Vagina (tissue), 2 donors: ENCODE results near the gene PPP6R2. TPM values are rescaled to one million over a fixed set of nuclear protein-coding genes. Genes with fewer than 3 reads are reported as not detected.
A peak's percentile ranks its signal among the peaks of the same experiment; 100 is the strongest.

Experiments
- DNase-seq, 2 donors: peaks; one replicate each; pipeline ENCODE4 v3.0.0-alpha.2; 2017; ENCODE audit errors: extremely low spot score in 2 of 2
- H3K27ac ChIP-seq: fragments of 200-600 bp; sonication (generic); one replicate; pipeline ENCODE4 v1.5.1; 2019
- H3K27me3 ChIP-seq: fragments of 200-600 bp; sonication (generic); one replicate; pipeline ENCODE4 v1.5.1; 2019
- H3K36me3 ChIP-seq, 2 donors: fragments of 200-600 bp; sonication (generic); one replicate each; pipeline ENCODE4 v1.5.1; 2017 to 2019
- H3K4me1 ChIP-seq: fragments of 200-600 bp; sonication (generic); one replicate; pipeline ENCODE4 v1.5.1; 2019
- H3K4me3 ChIP-seq, 2 donors: fragments of 200-600 bp; sonication (generic); 1 replicate in 1 of 2; 2 replicates in 1 of 2; pipeline ENCODE4 v1.5.1; 2016 to 2019
- H3K9me3 ChIP-seq: fragments of 200-600 bp; sonication (generic); one replicate; pipeline ENCODE4 v1.5.1; 2019
- POLR2A ChIP-seq, 2 donors: fragments of 450-650 bp; IDR thresholded peaks; one replicate each; pipeline ENCODE4 v1.6.1; 2017; ENCODE audit warnings: antibody characterized with exemption in 2 of 2, mild to moderate bottlenecking in 2 of 2, moderate library complexity in 2 of 2
- POLR2AphosphoS5 ChIP-seq, 2 donors: sonication (generic); formaldehyde crosslinking; IDR thresholded peaks; one replicate each; pipeline ENCODE4 v1.9.0; 2017; ENCODE audit warnings: antibody characterized with exemption in 2 of 2, mild to moderate bottlenecking in 2 of 2, low read depth in 1 of 2; ENCODE audit not compliant: insufficient read depth in 1 of 2
- intact Hi-C: fragments of 100-400 bp; cut with DNase I; formaldehyde crosslinking; loops from one replicate; pipeline ENCODE4 v1.15.1; 2023
- total RNA-seq: library from RNA; depleted of rRNA; stranded (reverse); fragments of >200 nt; gene quantifications from one replicate; pipeline ENCODE4 v1.2.3, GENCODE V29; 2016
- TF ChIP-seq, protein P1 (sequence below), 3 experiments: fragments of 450-650 bp in 2 of 3; fragments of 200-600 bp in 1 of 3; sonication (generic) in 1 of 3; IDR thresholded peaks; one replicate each; pipeline ENCODE4 v1.5.1; 2017 to 2019; ENCODE audit warnings: antibody characterized with exemption in 3 of 3, mild to moderate bottlenecking in 2 of 3, moderate library complexity in 2 of 3

The PPP6R2 gene
- total RNA-seq, 1 donor from 2014 or later = 49.1 TPM

DNA sequence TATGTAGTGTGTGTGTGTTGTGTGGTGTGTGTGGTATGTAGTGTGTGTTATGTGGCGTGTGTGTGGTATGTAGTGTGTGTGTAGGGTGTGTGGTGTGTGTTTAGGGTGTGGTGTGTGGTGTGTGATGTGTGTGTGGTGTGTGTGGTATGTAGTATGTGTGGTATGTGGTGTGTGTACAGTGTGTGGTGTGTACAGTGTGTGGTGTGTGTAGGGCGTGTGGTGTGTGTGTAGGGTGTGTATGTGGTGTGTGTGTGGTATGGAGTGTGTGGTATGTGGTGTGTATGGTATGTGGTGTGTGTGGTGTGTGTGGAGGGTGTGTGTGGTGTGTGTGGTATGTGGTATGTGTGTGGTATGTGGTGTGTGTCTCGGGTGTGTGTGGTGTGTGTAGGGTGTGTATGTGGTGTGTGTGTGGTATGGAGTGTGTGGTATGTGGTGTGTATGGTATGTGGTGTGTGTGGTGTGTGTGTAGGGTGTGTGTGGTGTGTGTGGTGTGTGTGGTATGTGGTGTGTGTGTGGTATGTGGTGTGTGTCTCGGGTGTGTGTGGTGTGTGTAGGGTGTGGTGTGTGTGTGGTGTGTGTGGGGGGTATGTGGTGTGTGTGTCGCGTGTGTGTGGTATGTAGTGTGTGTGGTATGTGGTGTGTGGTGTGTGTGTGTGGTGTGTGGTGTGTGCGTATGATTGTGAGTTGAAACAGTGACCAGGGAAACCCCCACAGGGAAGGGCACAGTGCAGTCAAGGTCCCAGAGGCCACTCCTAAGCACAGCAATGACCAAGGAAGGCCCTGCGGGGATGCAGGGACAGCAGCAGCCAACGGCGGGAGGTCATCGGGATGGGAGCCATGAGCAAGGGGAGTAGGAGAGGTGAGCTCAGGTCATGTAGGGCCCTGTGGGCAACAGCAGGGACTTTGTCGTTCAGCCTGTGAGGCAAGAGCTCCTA lies 2.9 kb upstream of the PPP6R2 start:
- no peaks in the 10 kb centered on the region for H3K27me3 ChIP-seq
- DNase-seq = no peak
- intact Hi-C loops = loop anchor here (5.0 kb wide), 2 partner anchors 58 to 88 kb away; partner anchors contain the start of gene HDAC10
- H3K27ac ChIP-seq = no peak overlapping the region
- H3K4me3 ChIP-seq = no peak overlapping the region
- peaks cover 12% of the 10 kb centered on the region for H3K4me1 ChIP-seq
- TF ChIP-seq POLR2A (IDR thresholded peaks at IDR 0.05) (no peak), POLR2AphosphoS5 (IDR thresholded peaks at IDR 0.05; ENCODE audit: insufficient read depth in 1 of 2, low read depth in 1 of 2) (no peak)
- TF ChIP-seq, protein P1, sequence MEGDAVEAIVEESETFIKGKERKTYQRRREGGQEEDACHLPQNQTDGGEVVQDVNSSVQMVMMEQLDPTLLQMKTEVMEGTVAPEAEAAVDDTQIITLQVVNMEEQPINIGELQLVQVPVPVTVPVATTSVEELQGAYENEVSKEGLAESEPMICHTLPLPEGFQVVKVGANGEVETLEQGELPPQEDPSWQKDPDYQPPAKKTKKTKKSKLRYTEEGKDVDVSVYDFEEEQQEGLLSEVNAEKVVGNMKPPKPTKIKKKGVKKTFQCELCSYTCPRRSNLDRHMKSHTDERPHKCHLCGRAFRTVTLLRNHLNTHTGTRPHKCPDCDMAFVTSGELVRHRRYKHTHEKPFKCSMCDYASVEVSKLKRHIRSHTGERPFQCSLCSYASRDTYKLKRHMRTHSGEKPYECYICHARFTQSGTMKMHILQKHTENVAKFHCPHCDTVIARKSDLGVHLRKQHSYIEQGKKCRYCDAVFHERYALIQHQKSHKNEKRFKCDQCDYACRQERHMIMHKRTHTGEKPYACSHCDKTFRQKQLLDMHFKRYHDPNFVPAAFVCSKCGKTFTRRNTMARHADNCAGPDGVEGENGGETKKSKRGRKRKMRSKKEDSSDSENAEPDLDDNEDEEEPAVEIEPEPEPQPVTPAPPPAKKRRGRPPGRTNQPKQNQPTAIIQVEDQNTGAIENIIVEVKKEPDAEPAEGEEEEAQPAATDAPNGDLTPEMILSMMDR (IDR thresholded peaks at IDR 0.05) = no peak
- H3K36me3 ChIP-seq = no peaks in the 10 kb centered on the region
- H3K9me3 ChIP-seq = no peaks in the 10 kb centered on the region

DNA sequence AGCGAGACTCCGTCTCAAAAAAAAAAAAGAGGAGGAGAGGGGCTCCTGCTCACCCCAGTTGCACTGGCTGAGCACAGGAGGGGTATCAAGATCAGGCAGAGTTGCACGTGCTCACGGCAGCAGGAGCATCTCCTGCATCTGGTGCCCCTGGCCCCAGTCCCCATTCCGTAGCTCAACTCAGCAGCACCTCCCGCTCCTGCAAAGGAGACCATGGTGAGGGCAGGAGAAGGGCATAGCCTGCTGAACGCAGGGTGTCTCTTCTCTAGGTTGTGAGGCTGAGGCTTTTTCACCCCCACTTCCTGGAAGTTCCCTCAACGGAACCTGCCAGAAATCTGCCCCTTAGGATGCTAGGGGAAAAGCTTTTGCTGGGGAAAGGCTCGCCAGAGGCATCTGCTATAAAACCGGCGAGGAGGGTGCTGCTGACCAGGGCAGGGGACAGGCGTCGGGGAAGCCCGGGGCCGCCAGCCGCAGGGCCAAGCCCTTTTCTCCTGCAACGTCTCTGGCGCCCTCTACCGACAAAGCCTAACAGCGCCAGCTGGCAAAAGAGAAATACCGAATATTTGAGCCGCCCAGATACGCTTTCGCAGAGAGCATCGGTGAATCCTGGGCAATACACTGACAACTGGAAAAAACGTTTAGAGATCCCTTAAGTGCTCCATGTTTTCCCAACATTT lies 1.0 kb upstream of the PPP6R2 start:
- H3K4me3 ChIP-seq = peak overlapping the region; percentile 86 to 93

GRCh38 chr22:50343541-50343935 lies 411 bp downstream of the PPP6R2 start:
- Histone ChIP-seq H3K27me3 (no peaks in the 10 kb centered on the region), H3K4me1 (peaks cover 30% of the 10 kb centered on the region), H3K4me3 (peak overlapping the region; percentile 86 to 93), H3K9me3 (no peaks in the 10 kb centered on the region), H3K27ac (peak overlapping the region; percentile 86), H3K36me3 (no peaks in the 10 kb centered on the region)
- TF ChIP-seq, protein P1 (IDR thresholded peaks at IDR 0.05) = no peak
- TF ChIP-seq POLR2AphosphoS5 (IDR thresholded peaks at IDR 0.05; ENCODE audit: insufficient read depth in 1 of 2, low read depth in 1 of 2) = no peak
- TF ChIP-seq POLR2A (IDR thresholded peaks at IDR 0.05) = no peak
- DNase-seq = no peak
- intact Hi-C loops = loop anchor here (5.0 kb wide), 2 partner anchors 61 to 91 kb away; partner anchors contain the start of gene HDAC10

More for the DNA sequence above, 1.0 kb upstream of the PPP6R2 start:
- H3K27ac ChIP-seq = peak overlapping the region; percentile 86
- no peaks in the 10 kb centered on the region for H3K36me3 ChIP-seq
- H3K4me1 ChIP-seq = peaks cover 21% of the 10 kb centered on the region
- DNase-seq = no peak
- H3K9me3 ChIP-seq = no peaks in the 10 kb centered on the region
- H3K27me3 ChIP-seq = no peaks in the 10 kb centered on the region
- TF ChIP-seq POLR2A (IDR thresholded peaks at IDR 0.05) (no peak), POLR2AphosphoS5 (IDR thresholded peaks at IDR 0.05; ENCODE audit: insufficient read depth in 1 of 2, low read depth in 1 of 2) (peak; percentile 45)
- TF ChIP-seq, protein P1 (IDR thresholded peaks at IDR 0.05) = peak; percentile 90 to 94 (median 94)
- intact Hi-C loops = loop anchor here (5.0 kb wide), 2 partner anchors 60 to 90 kb away; partner anchors contain the start of gene HDAC10

- no peak for DNase-seq
- intact Hi-C loops = no loop called here
- Histone ChIP-seq H3K36me3 (peaks cover 0 to 2% of the 10 kb centered on the region in 2 donors), H3K9me3 (no peaks in the 10 kb centered on the region), H3K27ac (no peak overlapping the region), H3K4me1 (peaks cover 30% of the 10 kb centered on the region), H3K27me3 (no peaks in the 10 kb centered on the region), H3K4me3 (no peak overlapping the region)
- TF ChIP-seq POLR2A (IDR thresholded peaks at IDR 0.05) (no peak), POLR2AphosphoS5 (IDR thresholded peaks at IDR 0.05; ENCODE audit: insufficient read depth in 1 of 2, low read depth in 1 of 2) (no peak)
- TF ChIP-seq, protein P1 (IDR thresholded peaks at IDR 0.05) = no peak
Measured at GRCh38 chr22:50346470-50346869, 3.3 kb downstream of the PPP6R2 start.
